Caco-2 (cell line): ENCODE data around the gene UNC5B. TPM values are rescaled to one million over a fixed set of nuclear protein-coding genes. Genes with fewer than 3 reads are reported as not detected.

Experiments used
- BruUV-seq: library from RNA; stranded (reverse); fragments of 400-500 nt; replicated peaks from 2 replicates; lab custom pipeline; 2021; lab: Mats Ljungman, UMichigan
- CTCF ChIA-PET: fragments of 300-600 bp; sonication (Branson Sonifier 250); formaldehyde crosslinking; loops from one replicate; lab custom pipeline; 2022; ENCODE audit warnings: antibody characterized with exemption; lab: Charles Lee
- POLR2A ChIA-PET: fragments of 300-600 bp; sonication (Branson Sonifier 250); formaldehyde crosslinking; loops from one replicate; lab custom pipeline; 2022; ENCODE audit warnings: antibody characterized with exemption; lab: Charles Lee
- DNase-seq, 2 experiments: peaks; one replicate each; pipeline versions ENCODE4 v3.0.0 to v3.0.0-alpha.2; 2020 to 2022
- H3K27me3 ChIP-seq: replicated peaks from 2 replicates; pipeline ENCODE4 v1.6.0; 2011; ENCODE audit warnings: low read length; ENCODE audit not compliant: control insufficient read depth, insufficient read depth
- H3K36me3 ChIP-seq: 2 replicates; pipeline ENCODE4 v1.5.1; 2011; ENCODE audit warnings: low read length; ENCODE audit not compliant: control insufficient read depth, insufficient read depth
- H3K4me1 ChIP-seq: fragments of 250-450 bp; sonication (Bioruptor Pico); 2 replicates; pipeline ENCODE4 v1.5.1; 2020; ENCODE audit warnings: mild to moderate bottlenecking
- H3K4me3 ChIP-seq: 2 replicates; pipeline ENCODE4 v1.5.1; 2011; ENCODE audit warnings: low read depth, mild to moderate bottlenecking, control low read depth, low read length
- H3K9me3 ChIP-seq: fragments of 250-450 bp; sonication (Bioruptor Pico); 2 replicates; pipeline ENCODE4 v1.5.1; 2020; ENCODE audit warnings: mild to moderate bottlenecking, moderate library complexity
- H3K27ac Mint-ChIP-seq: one replicate; pipeline ENCODE4 v1.8.0; 2022; ENCODE audit warnings: mixed read lengths; ENCODE audit not compliant: unreplicated experiment
- H3K27me3 Mint-ChIP-seq: one replicate; pipeline ENCODE4 v1.8.0; 2022; ENCODE audit warnings: mixed read lengths; ENCODE audit not compliant: insufficient read depth, unreplicated experiment
- H3K36me3 Mint-ChIP-seq: one replicate; pipeline ENCODE4 v1.8.0; 2022; ENCODE audit warnings: mild to moderate bottlenecking, mixed read lengths; ENCODE audit not compliant: insufficient read depth, unreplicated experiment
- H3K4me1 Mint-ChIP-seq: one replicate; pipeline ENCODE4 v1.8.0; 2022; ENCODE audit warnings: low read depth, mixed read lengths; ENCODE audit not compliant: unreplicated experiment
- H3K4me3 Mint-ChIP-seq: one replicate; pipeline ENCODE4 v1.8.0; 2022; ENCODE audit warnings: mild to moderate bottlenecking, moderate library complexity, mixed read lengths; ENCODE audit not compliant: unreplicated experiment
- H3K9me3 Mint-ChIP-seq: one replicate; pipeline ENCODE4 v1.8.0; 2022; ENCODE audit warnings: mixed read lengths; ENCODE audit not compliant: unreplicated experiment
- intact Hi-C: fragments of 100-400 bp; cut with micrococcal nuclease; formaldehyde crosslinking; loops from one replicate; pipeline ENCODE4 v1.10.0; 2022; ENCODE audit not compliant: unreplicated experiment
- total RNA-seq: library from RNA; stranded (reverse); gene quantifications from 2 replicates; pipeline ENCODE4 v1.2.3, GENCODE V29; 2022
- TF ChIP-seq, protein P1 (sequence below), 2 experiments: fragments of 200-600 bp in 1 of 2; IDR thresholded peaks; 1 replicate in 1 of 2; 2 replicates in 1 of 2; pipeline versions ENCODE4 v1.5.1 to v1.8.0; 2011 to 2022; ENCODE audit warnings: antibody characterized with exemption in 1 of 2, control low read depth in 1 of 2, inconsistent platforms in 1 of 2, low read depth in 1 of 2, low read length in 1 of 2, mild to moderate bottlenecking in 1 of 2, moderate library complexity in 1 of 2; ENCODE audit not compliant: insufficient read depth in 1 of 2, severe bottlenecking in 1 of 2, unreplicated experiment in 1 of 2

UNC5B gene
- total RNA-seq, 1 experiment from 2014 or later: 22.4 TPM

DNA sequence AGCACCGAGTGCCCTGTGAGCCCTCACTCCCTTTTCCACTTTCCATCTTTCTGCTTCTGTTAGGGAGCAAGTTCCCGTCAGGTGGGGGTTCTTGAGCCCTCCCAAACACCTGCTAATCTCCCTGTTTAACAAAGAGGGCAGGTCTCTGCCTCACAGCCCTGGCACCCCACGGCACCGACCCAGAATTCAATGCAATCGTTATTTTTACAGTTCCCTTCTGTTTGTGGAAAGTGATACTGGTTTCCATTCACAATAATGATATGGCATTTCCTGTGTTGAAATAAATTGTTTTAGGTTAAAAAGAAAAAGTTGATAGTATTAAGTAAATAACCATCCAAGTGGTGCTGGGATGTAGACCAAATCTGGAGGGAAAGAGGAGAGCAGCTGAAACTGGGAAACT lies 67.8 kb downstream of the UNC5B start:
- Mint-ChIP-seq H3K27ac (no peak overlapping the region), H3K4me1 (no peaks in the 10 kb centered on the region)

DNA sequence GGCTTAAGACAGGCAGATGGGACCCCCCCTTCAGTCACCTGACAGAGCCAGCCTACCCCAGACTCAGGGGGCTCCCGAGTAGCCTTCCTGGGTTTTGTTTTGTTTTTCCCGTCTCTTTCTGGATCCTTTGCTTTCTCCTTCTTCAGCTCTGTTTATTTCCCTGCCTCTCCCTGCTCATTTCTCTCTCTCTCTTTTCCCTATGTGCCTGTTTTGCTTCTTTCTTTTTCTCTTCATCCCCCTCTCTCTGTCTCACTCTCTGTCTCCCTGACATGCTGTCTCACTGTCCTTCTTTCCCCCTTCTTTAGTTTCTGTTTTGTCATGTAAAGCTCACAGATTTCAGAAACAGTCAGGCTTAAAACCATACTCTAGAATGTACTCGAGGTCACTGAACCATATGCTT lies 68.5 kb downstream of the UNC5B start:
- ChIA-PET CTCF (interaction anchor here (0.7 to 0.8 kb wide), 2 partner anchors 9 to 136 kb away, joined by 3 to 4 read pairs; no protein-coding TSS in a partner anchor), POLR2A (no interaction called here)
- no peak overlapping the region for H3K27ac Mint-ChIP-seq
- TF ChIP-seq, protein P1, sequence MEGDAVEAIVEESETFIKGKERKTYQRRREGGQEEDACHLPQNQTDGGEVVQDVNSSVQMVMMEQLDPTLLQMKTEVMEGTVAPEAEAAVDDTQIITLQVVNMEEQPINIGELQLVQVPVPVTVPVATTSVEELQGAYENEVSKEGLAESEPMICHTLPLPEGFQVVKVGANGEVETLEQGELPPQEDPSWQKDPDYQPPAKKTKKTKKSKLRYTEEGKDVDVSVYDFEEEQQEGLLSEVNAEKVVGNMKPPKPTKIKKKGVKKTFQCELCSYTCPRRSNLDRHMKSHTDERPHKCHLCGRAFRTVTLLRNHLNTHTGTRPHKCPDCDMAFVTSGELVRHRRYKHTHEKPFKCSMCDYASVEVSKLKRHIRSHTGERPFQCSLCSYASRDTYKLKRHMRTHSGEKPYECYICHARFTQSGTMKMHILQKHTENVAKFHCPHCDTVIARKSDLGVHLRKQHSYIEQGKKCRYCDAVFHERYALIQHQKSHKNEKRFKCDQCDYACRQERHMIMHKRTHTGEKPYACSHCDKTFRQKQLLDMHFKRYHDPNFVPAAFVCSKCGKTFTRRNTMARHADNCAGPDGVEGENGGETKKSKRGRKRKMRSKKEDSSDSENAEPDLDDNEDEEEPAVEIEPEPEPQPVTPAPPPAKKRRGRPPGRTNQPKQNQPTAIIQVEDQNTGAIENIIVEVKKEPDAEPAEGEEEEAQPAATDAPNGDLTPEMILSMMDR (IDR thresholded peaks at IDR 0.05; ENCODE audit: insufficient read depth in 1 of 2, low read depth in 1 of 2, low read length in 1 of 2, severe bottlenecking in 1 of 2, unreplicated experiment in 1 of 2): no peak
- BruUV-seq: no TSS peak
- no peaks in the 10 kb centered on the region for H3K27me3 Mint-ChIP-seq
- H3K4me1 ChIP-seq: 0 out of 2 replicates have a peak, but pooled peaks cover 5% of the 10 kb centered on the region
- H3K36me3 Mint-ChIP-seq: no peaks in the 10 kb centered on the region
- H3K4me3 ChIP-seq: no peak overlapping the region
- no peaks in the 10 kb centered on the region for H3K36me3 ChIP-seq
- H3K27me3 ChIP-seq: no peaks in the 10 kb centered on the region
- no peaks in the 10 kb centered on the region for H3K9me3 ChIP-seq
- H3K9me3 Mint-ChIP-seq: no peaks in the 10 kb centered on the region
- no peak overlapping the region for H3K4me3 Mint-ChIP-seq
- H3K4me1 Mint-ChIP-seq: no peaks in the 10 kb centered on the region
- DNase-seq: no peak
- intact Hi-C loops: no loop called here

More for the DNA sequence above, 67.8 kb downstream of the UNC5B start:
- no peaks in the 10 kb centered on the region for H3K9me3 ChIP-seq
- H3K4me3 ChIP-seq: no peak overlapping the region
- H3K27me3 Mint-ChIP-seq: no peaks in the 10 kb centered on the region
- no TSS peak for BruUV-seq
- H3K36me3 Mint-ChIP-seq: no peaks in the 10 kb centered on the region
- POLR2A ChIA-PET: no interaction called here
- CTCF ChIA-PET: interaction anchor here (1.1 kb wide), 1 partner anchor 10 kb away, joined by 3 read pairs; no protein-coding TSS in a partner anchor
- TF ChIP-seq, protein P1 (IDR thresholded peaks at IDR 0.05; ENCODE audit: insufficient read depth in 1 of 2, low read depth in 1 of 2, low read length in 1 of 2, severe bottlenecking in 1 of 2, unreplicated experiment in 1 of 2): no peak
- no peaks in the 10 kb centered on the region for H3K36me3 ChIP-seq
- H3K4me3 Mint-ChIP-seq: no peak overlapping the region
- no peak for DNase-seq
- 0 out of 2 replicates have a peak, but pooled peaks cover 5% of the 10 kb centered on the region for H3K4me1 ChIP-seq
- intact Hi-C loops: no loop called here
- H3K27me3 ChIP-seq: no peaks in the 10 kb centered on the region
- no peaks in the 10 kb centered on the region for H3K9me3 Mint-ChIP-seq

DNA sequence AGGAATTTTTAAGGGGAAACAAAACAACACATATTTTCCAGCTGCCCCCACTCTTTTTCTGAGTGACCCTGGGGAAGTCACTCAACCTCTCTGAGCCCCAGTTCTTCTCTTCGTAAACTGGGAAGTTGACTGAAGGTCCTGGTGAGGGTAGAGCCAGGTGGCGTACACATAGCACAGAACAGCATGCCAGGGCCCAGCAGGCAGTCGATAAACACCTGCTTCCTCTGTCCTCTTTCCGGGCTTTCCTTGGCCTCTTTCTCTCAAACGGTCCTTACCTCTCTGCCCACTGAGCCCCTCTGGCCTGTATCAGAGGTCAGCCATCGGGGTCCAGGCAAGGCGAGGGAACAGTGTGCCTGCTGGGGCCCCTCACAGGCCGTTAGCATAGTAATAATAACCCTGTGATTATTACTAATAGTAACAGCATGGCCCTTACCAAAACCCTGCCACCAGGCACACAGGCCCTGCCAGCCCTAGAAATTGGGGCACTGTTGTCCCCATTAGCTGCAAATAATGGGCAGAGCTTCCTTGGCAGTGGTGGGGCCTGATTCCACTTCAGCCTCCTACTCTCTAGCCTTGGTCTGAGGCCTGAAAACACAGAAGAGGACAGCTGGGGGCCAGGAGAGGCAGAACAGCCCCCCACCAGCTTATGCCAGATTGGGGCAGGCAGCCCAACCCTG lies 69.4 kb downstream of the UNC5B start:
- Histone ChIP-seq H3K36me3 (no peaks in the 10 kb centered on the region), H3K27me3 (no peaks in the 10 kb centered on the region), H3K4me1 (0 out of 2 replicates have a peak, but pooled peaks cover 5% of the 10 kb centered on the region), H3K9me3 (no peaks in the 10 kb centered on the region), H3K4me3 (no peak overlapping the region)
- Mint-ChIP-seq H3K4me1 (no peaks in the 10 kb centered on the region), H3K4me3 (no peak overlapping the region), H3K27me3 (no peaks in the 10 kb centered on the region), H3K27ac (no peak overlapping the region), H3K9me3 (no peaks in the 10 kb centered on the region), H3K36me3 (no peaks in the 10 kb centered on the region)
- CTCF ChIA-PET: interaction anchor here (0.8 kb wide), 1 partner anchor 8 kb away, joined by 4 read pairs; no protein-coding TSS in a partner anchor
- intact Hi-C loops: no loop called here
- POLR2A ChIA-PET: no interaction called here
- TF ChIP-seq, protein P1 (IDR thresholded peaks at IDR 0.05; ENCODE audit: insufficient read depth in 1 of 2, low read depth in 1 of 2, low read length in 1 of 2, severe bottlenecking in 1 of 2, unreplicated experiment in 1 of 2): no peak
- no peak for DNase-seq
- BruUV-seq: no TSS peak
